NK-92 (cell line): Measurements from ENCODE around the gene SNRK.
A peak's percentile ranks its signal among the peaks of the same experiment; 100 is the strongest.

Experiments used
- DNase-seq: peaks from one replicate; lab custom pipeline; 2025; ENCODE audit not compliant: unreplicated experiment; lab: John Stamatoyannopoulos, UW

Gene SNRK

GRCh38 chr3:43270078-43270477, 16.3 kb upstream of the SNRK start:
- DNase-seq, result no peak

- DNase-seq, result no peak
Measured at GRCh38 chr3:43273416-43273815, 12.9 kb upstream of the SNRK start.

DNA sequence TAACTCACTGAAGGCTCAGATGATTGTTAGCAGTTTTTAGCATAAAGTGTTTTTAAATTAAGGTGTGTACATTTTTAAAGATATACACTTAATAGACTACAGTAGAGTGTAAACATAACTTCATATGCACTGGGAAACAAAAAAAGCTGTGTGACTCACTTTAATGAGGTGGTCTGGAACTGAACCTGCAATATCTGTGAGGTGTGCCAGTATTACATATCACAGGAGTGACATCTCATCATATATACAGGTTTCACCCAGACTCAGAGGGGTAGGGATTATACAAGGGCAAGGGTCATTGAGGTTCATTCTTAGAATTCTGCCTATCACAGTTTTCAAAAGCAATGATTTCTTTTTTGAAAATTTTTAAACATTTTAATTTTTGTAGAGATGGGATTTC, 7.3 kb upstream of the SNRK start:
- DNase-seq, result no peak

- no peak for DNase-seq
Measured at GRCh38 chr3:43279532-43279931, 6.8 kb upstream of the SNRK start.

DNA sequence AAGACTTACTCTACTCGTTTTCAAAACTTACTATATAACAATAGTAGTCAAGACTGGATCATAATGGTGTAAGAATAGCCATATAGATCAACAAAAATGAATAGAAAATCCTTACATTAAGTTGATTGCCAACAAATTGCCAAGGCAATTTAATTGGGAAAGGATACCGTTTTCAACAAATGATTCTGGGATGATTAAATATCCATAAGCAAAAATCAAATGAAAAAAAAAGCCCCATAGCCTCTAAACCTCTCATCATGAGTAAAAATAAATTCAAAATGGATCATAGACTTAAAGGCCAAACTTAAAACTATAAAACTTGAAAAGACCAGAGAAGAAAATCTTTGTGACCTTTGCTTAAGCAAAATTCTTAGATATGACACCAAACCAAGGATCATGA, 5.3 kb upstream of the SNRK start:
- no peak for DNase-seq

DNA sequence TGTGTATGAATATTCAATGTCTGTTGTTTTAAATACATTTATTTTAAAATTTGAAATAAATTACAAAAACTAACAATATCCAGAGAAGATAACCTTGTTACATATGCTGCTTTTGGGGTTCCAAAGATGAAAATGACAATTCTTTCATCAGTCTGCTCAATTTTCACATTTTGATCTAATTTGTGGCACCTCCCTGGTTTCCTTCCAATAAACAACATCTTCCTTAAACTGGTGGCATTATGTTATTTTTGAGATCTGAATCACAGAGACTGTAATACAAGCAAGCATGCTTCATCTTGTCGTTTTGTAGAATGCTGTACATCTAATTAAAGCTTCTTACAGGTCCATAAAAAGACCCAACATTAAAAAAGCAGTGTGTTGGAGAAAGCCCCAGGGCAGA, 2.2 kb upstream of the SNRK start:
- no peak for DNase-seq

GRCh38 chr3:43285644-43286043, 696 bp upstream of the SNRK start:
- DNase-seq, result no peak

DNA sequence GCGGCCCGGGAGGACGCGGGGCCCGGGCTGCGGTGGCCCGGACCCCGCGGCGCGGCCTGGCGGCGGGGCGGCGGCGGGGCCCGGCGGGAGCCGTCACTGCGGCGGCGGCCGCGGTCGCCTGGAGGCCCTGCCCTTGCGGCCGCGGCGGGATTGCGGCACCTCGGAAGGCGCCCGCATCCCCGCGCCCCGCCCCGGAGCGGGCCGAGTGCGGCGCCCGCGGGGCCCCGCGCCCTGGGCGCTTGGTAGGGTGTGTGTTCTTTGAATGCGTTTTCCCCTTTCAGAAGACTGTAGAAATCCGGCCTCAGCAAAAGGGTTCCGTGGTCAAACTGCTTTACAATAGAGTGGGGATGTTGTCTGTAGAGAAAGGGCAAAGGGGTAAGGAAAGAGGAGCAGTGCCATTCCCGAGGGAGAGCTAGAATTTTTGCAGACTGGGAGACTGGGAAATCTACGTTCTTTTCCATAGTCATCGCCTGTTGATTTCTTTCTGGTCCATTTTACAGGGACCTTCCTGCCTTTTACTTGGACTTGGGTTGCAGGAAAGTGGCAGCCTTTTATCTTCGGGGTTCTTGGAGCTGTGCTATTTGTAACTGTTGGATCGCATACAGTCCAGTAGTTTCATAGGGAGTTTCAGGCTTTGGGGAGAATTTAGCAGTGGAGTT, 630 bp downstream of the SNRK start:
- DNase-seq, result no peak

- no peak for DNase-seq
Measured at GRCh38 chr3:43287500-43287873, 1.1 kb downstream of the SNRK start.

DNA sequence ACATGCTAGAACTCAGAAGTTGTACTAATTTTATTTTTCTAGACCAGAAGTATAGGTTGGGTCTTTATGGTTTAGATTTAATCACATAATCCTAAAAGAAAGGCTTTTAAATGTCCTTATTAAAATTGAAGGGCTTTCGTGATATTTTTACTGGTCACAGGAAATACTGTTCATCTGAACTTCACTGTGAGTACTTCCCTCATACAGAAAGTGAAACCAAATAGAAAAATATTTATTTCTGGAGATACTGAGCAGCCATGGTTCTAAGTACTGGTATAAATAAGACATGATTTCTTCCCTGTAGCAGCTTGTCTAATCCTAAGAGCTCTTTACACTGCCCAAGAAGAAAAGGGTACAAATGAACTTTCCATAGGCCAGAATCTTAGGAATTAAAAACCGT, 2.0 kb downstream of the SNRK start:
- DNase-seq, result no peak

DNA sequence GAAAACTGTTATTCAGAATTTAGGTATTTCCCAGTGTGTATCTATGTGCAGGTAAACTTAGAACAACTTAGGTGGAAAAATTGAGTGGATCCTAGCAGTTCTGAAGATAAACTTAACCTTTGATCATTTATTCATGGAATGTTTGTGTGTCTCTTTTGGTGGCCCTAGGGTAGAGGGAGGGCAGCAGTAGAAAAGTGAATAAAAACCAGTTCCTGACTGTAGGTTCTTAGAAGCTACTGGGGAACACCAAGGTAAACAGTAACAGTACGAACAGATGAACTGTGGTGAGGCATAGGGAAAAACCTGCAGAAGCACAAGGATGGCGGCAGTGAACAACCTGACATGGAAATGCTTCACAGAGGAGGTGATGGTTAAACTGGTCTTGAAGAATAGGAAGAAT, 2.5 kb downstream of the SNRK start:
- DNase-seq, result no peak

- DNase-seq, result no peak
Measured at GRCh38 chr3:43289401-43289800, 3.1 kb downstream of the SNRK start.

DNA sequence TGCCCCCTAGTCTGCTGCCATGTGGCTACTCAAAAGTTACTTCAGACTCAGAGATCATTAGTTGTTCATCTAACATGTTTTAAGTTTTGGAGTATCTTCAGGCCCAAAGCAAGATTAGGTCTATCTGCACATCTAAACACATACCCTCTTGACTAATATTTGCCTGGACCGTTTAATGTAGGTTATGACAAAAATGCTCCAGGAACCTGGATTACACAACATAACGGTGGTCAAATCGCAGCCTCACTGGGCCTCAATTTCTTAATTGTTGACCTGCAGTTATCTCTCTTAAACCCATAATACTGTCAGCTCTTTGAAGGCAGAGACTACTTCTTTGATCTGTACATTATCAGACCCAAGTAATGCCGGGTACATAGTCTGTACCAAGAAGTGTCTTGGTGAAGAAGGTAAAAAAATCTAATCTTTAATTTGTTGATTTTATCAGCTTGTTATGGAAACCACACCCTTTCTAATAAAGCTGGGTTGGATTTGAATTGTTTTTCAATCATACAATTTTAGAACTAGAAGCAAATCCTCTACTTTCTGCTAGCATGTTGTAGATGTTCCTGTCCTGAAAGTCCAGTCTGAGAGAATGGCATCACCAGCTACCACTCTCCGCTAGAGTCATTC, 3.6 kb downstream of the SNRK start:
- DNase-seq, result no peak

DNA sequence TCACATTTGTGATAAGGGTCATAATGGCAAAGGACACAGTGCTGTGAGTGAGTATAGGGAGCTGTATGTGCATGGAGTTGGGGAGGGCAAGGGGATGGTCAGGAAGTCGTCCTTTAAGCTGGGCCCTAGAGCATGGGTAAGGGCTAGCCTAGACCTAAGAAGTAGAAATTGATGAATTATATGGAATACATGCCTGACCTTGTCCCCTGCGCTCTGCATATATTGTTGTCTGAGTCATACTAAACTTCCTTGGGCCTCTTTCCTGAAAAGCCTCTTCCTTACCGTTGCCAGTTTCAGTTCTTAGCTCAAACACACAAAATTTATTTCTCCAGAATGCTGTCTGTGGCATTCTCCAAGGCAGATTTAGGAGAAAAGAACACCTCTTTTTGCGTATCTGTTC, 4.6 kb downstream of the SNRK start:
- no peak for DNase-seq

DNA sequence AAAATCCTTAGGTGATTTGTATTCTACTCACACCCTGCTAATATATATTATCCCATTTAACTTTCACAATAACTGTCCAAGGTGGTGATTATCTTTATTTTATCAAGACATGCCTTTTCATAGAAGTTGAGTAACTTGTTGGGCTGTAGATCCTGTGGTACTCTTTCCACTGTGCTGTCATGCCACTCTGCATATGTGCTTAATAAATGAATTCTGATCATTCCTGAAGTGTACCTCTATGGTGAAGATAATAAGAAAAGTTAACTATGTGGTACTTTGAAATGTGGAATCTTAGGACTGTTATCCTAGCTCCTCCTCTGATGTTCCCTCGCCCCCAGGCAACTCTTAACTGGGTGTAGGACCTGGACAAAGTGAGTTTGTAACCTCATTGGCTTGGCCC, 5.2 kb downstream of the SNRK start:
- no peak for DNase-seq

GRCh38 chr3:43294975-43295374, 8.6 kb downstream of the SNRK start:
- DNase-seq, result no peak

- peak; percentile 17 for DNase-seq
Measured at GRCh38 chr3:43296565-43296964, 10.2 kb downstream of the SNRK start.

GRCh38 chr3:43298292-43298691, 12.0 kb downstream of the SNRK start:
- DNase-seq, result no peak

GRCh38 chr3:43298761-43299160, 12.4 kb downstream of the SNRK start:
- DNase-seq, result no peak

- DNase-seq, result no peak
Measured at GRCh38 chr3:43302116-43302880, 16.0 kb downstream of the SNRK start.

- no peak for DNase-seq
Measured at GRCh38 chr3:43304126-43304525, 17.8 kb downstream of the SNRK start.

- no peak for DNase-seq
Measured at GRCh38 chr3:43307226-43307625, 20.9 kb downstream of the SNRK start.
